Type B pancreatic cell (in vitro differentiated cells): ENCODE results near the gene AGAP5. TPM values are rescaled to one million over a fixed set of nuclear protein-coding genes. Genes with fewer than 3 reads are reported as not detected.
"Not testable (repeated sequence)": the region's sequence is repeated elsewhere in the genome, so short reads cannot be mapped to it uniquely, and the experiment has no call there.

Experiments used
- DNase-seq: peaks from one replicate; pipeline ENCODE4 v3.0.0; 2021; ENCODE audit warnings: mixed read lengths; ENCODE audit not compliant: unreplicated experiment; ENCODE audit errors: extremely low spot score
- H3K27ac Mint-ChIP-seq: 2 replicates; pipeline ENCODE4 v1.8.0; 2021; ENCODE audit warnings: mild to moderate bottlenecking, mixed read lengths
- H3K27me3 Mint-ChIP-seq: 2 replicates; pipeline ENCODE4 v1.8.0; 2021; ENCODE audit warnings: mixed read lengths
- H3K36me3 Mint-ChIP-seq: 2 replicates; pipeline ENCODE4 v1.8.0; 2021; ENCODE audit warnings: mixed read lengths
- H3K4me1 Mint-ChIP-seq: one replicate; pipeline ENCODE4 v1.8.0; 2021; ENCODE audit warnings: mixed read lengths; ENCODE audit not compliant: unreplicated experiment
- H3K4me3 Mint-ChIP-seq: 2 replicates; pipeline ENCODE4 v1.8.0; 2021; ENCODE audit warnings: mild to moderate bottlenecking, mixed read lengths
- H3K9me3 Mint-ChIP-seq: 2 replicates; pipeline ENCODE4 v1.8.0; 2021; ENCODE audit warnings: mixed read lengths
- total RNA-seq: library from RNA; stranded (reverse); gene quantifications from 2 replicates; pipeline ENCODE4 v1.2.1, GENCODE V29; 2021; ENCODE audit warnings: low replicate concordance

AGAP5 gene
- total RNA-seq, 1 donor from 2014 or later: 10.3 TPM

GRCh38 chr10:73711683-73712082 lies 13.8 kb upstream of the AGAP5 start:
- H3K4me1 Mint-ChIP-seq, H3K27ac Mint-ChIP-seq, H3K36me3 Mint-ChIP-seq, DNase-seq, H3K9me3 Mint-ChIP-seq, H3K4me3 Mint-ChIP-seq, H3K27me3 Mint-ChIP-seq: not testable (repeated sequence)

GRCh38 chr10:73708122-73708521 lies 10.2 kb upstream of the AGAP5 start:
- H3K36me3 Mint-ChIP-seq, H3K27ac Mint-ChIP-seq, H3K27me3 Mint-ChIP-seq, DNase-seq, H3K9me3 Mint-ChIP-seq, H3K4me3 Mint-ChIP-seq, H3K4me1 Mint-ChIP-seq: not testable (repeated sequence)

- not testable (repeated sequence) for DNase-seq, H3K27me3 Mint-ChIP-seq, H3K36me3 Mint-ChIP-seq, H3K9me3 Mint-ChIP-seq, H3K4me3 Mint-ChIP-seq, H3K27ac Mint-ChIP-seq, H3K4me1 Mint-ChIP-seq
Observed at GRCh38 chr10:73707628-73708027, 9.7 kb upstream of the AGAP5 start.

- H3K4me3 Mint-ChIP-seq, H3K9me3 Mint-ChIP-seq, H3K27ac Mint-ChIP-seq, H3K36me3 Mint-ChIP-seq, H3K4me1 Mint-ChIP-seq, H3K27me3 Mint-ChIP-seq, DNase-seq: not testable (repeated sequence)
Observed at GRCh38 chr10:73706488-73706887, 8.6 kb upstream of the AGAP5 start.

GRCh38 chr10:73705506-73706072 lies 7.7 kb upstream of the AGAP5 start:
- H3K4me1 Mint-ChIP-seq, H3K36me3 Mint-ChIP-seq, H3K9me3 Mint-ChIP-seq, H3K4me3 Mint-ChIP-seq, H3K27me3 Mint-ChIP-seq, H3K27ac Mint-ChIP-seq, DNase-seq: not testable (repeated sequence)

GRCh38 chr10:73703924-73704323 lies 6.0 kb upstream of the AGAP5 start:
- not testable (repeated sequence) for H3K27ac Mint-ChIP-seq, H3K4me3 Mint-ChIP-seq, DNase-seq, H3K9me3 Mint-ChIP-seq, H3K36me3 Mint-ChIP-seq, H3K4me1 Mint-ChIP-seq, H3K27me3 Mint-ChIP-seq

- not testable (repeated sequence) for H3K4me1 Mint-ChIP-seq, H3K4me3 Mint-ChIP-seq, H3K9me3 Mint-ChIP-seq, DNase-seq, H3K36me3 Mint-ChIP-seq, H3K27me3 Mint-ChIP-seq, H3K27ac Mint-ChIP-seq
Observed at GRCh38 chr10:73698819-73699218, 910 bp upstream of the AGAP5 start.

GRCh38 chr10:73695302-73695701 lies 2.6 kb downstream of the AGAP5 start:
- not testable (repeated sequence) for H3K4me3 Mint-ChIP-seq, DNase-seq, H3K27me3 Mint-ChIP-seq, H3K4me1 Mint-ChIP-seq, H3K27ac Mint-ChIP-seq, H3K9me3 Mint-ChIP-seq, H3K36me3 Mint-ChIP-seq

- not testable (repeated sequence) for H3K36me3 Mint-ChIP-seq, H3K9me3 Mint-ChIP-seq, H3K27ac Mint-ChIP-seq, H3K27me3 Mint-ChIP-seq, H3K4me1 Mint-ChIP-seq, DNase-seq, H3K4me3 Mint-ChIP-seq
Observed at GRCh38 chr10:73690755-73691154, 7.2 kb downstream of the AGAP5 start.

- H3K9me3 Mint-ChIP-seq, H3K4me1 Mint-ChIP-seq, H3K27me3 Mint-ChIP-seq, H3K36me3 Mint-ChIP-seq, DNase-seq, H3K27ac Mint-ChIP-seq, H3K4me3 Mint-ChIP-seq: not testable (repeated sequence)
Observed at GRCh38 chr10:73689596-73689995, 8.3 kb downstream of the AGAP5 start.

- not testable (repeated sequence) for H3K27ac Mint-ChIP-seq, H3K27me3 Mint-ChIP-seq, H3K4me1 Mint-ChIP-seq, H3K36me3 Mint-ChIP-seq, H3K4me3 Mint-ChIP-seq, H3K9me3 Mint-ChIP-seq, DNase-seq
Observed at GRCh38 chr10:73687641-73688040, 10.3 kb downstream of the AGAP5 start.

- not testable (repeated sequence) for DNase-seq
Observed at GRCh38 chr10:73674546-73674945, 23.4 kb downstream of the AGAP5 start.

GRCh38 chr10:73668378-73668777 lies 29.5 kb downstream of the AGAP5 start:
- DNase-seq, H3K4me1 Mint-ChIP-seq, H3K27me3 Mint-ChIP-seq, H3K9me3 Mint-ChIP-seq, H3K27ac Mint-ChIP-seq, H3K36me3 Mint-ChIP-seq, H3K4me3 Mint-ChIP-seq: not testable (repeated sequence)

More at GRCh38 chr10:73674546-73674945, 23.4 kb downstream of the AGAP5 start:
- H3K9me3 Mint-ChIP-seq, H3K4me3 Mint-ChIP-seq, H3K36me3 Mint-ChIP-seq, H3K27me3 Mint-ChIP-seq, H3K4me1 Mint-ChIP-seq, H3K27ac Mint-ChIP-seq: not testable (repeated sequence)

- not testable (repeated sequence) for DNase-seq, H3K4me3 Mint-ChIP-seq, H3K9me3 Mint-ChIP-seq
Observed at GRCh38 chr10:73666153-73666809, 31.6 kb downstream of the AGAP5 start.

GRCh38 chr10:73665581-73665980 lies 32.3 kb downstream of the AGAP5 start:
- not testable (repeated sequence) for H3K9me3 Mint-ChIP-seq, H3K4me3 Mint-ChIP-seq, H3K36me3 Mint-ChIP-seq, DNase-seq, H3K4me1 Mint-ChIP-seq, H3K27me3 Mint-ChIP-seq, H3K27ac Mint-ChIP-seq

More at GRCh38 chr10:73666153-73666809, 31.6 kb downstream of the AGAP5 start:
- not testable (repeated sequence) for H3K27me3 Mint-ChIP-seq, H3K4me1 Mint-ChIP-seq, H3K36me3 Mint-ChIP-seq, H3K27ac Mint-ChIP-seq
